ENCODE measurements around the gene ALCAM.
"Not testable (repeated sequence)": the region's sequence is repeated elsewhere in the genome, so short reads cannot be mapped to it uniquely, and the experiment has no call there.

The ALCAM gene

GRCh38 chr3:105601756-105602155 lies 235.0 kb downstream of the ALCAM start:
- DNase-seq; intact Hi-C loops (cut with DNase I): not testable (repeated sequence)

GRCh38 chr3:105602286-105602685 lies 235.6 kb downstream of the ALCAM start:
- intact Hi-C loops (cut with DNase I); DNase-seq: not testable (repeated sequence)

- DNase-seq; intact Hi-C loops (cut with DNase I): not testable (repeated sequence)
These were observed 236.8 kb downstream of the ALCAM start for GRCh38 chr3:105603516-105603915.

GRCh38 chr3:105606016-105606415 lies 239.3 kb downstream of the ALCAM start:
- no peak for DNase-seq
- intact Hi-C loops (cut with DNase I) = no loop called here

GRCh38 chr3:105608623-105609022 lies 241.9 kb downstream of the ALCAM start:
- intact Hi-C loops (cut with DNase I) = no loop called here
- no peak for DNase-seq

- intact Hi-C loops (cut with DNase I) = no loop called here
- no peak for DNase-seq
These were observed 243.8 kb downstream of the ALCAM start for GRCh38 chr3:105610473-105610872.

- no peak for DNase-seq
- intact Hi-C loops (cut with DNase I) = no loop called here
These were observed 244.8 kb downstream of the ALCAM start for GRCh38 chr3:105611304-105612192.

- no peak for DNase-seq
- intact Hi-C loops (cut with DNase I) = no loop called here
These were observed 246.4 kb downstream of the ALCAM start for GRCh38 chr3:105613120-105613519.

GRCh38 chr3:105614288-105615030 lies 247.8 kb downstream of the ALCAM start:
- no peak for DNase-seq
- intact Hi-C loops (cut with DNase I) = no loop called here

- no peak for DNase-seq
- intact Hi-C loops (cut with DNase I) = no loop called here
These were observed 249.1 kb downstream of the ALCAM start for GRCh38 chr3:105615814-105616213.

- intact Hi-C loops (cut with DNase I) = no loop called here
- DNase-seq = no peak
These were observed 249.8 kb downstream of the ALCAM start for GRCh38 chr3:105616374-105617121.

GRCh38 chr3:105618556-105618955 lies 251.8 kb downstream of the ALCAM start:
- intact Hi-C loops (cut with DNase I) = no loop called here
- no peak for DNase-seq

- intact Hi-C loops (cut with DNase I) = no loop called here
- DNase-seq = no peak
These were observed 252.9 kb downstream of the ALCAM start for GRCh38 chr3:105619651-105620050.

- intact Hi-C loops (cut with DNase I) = no loop called here
- DNase-seq = no peak
These were observed 253.5 kb downstream of the ALCAM start for GRCh38 chr3:105620236-105620635.

- DNase-seq = no peak
- intact Hi-C loops (cut with DNase I) = no loop called here
These were observed 255.5 kb downstream of the ALCAM start for GRCh38 chr3:105622169-105622568.

All from head of caudate nucleus (tissue), 42 donors.